OCI-LY1 (cell line): ENCODE measurements around the gene PAH.

Source experiments
- H2AFZ ChIP-seq: fragments of 200-600 bp; sonication (generic), shearing (Covaris generic); 2 replicates; pipeline ENCODE4 v1.6.0; 2014; ENCODE audit warnings: antibody characterized with exemption, mild to moderate bottlenecking, low read length
- H3F3A ChIP-seq: fragments of 200-600 bp; sonication (generic), shearing (Covaris generic); 2 replicates; pipeline ENCODE4 v1.6.0; 2014; ENCODE audit warnings: mild to moderate bottlenecking, antibody characterized with exemption, low read length, moderate library complexity; ENCODE audit not compliant: insufficient read depth
- H3K27ac ChIP-seq: fragments of 200-600 bp; sonication (generic); 2 replicates; pipeline ENCODE4 v1.5.1; 2014; ENCODE audit warnings: low read length, mixed run types, mild to moderate bottlenecking, low read depth; ENCODE audit not compliant: poor library complexity, severe bottlenecking
- H3K27me3 ChIP-seq: fragments of 200-600 bp; sonication (generic); 2 replicates; pipeline ENCODE4 v1.6.0; 2014; ENCODE audit warnings: antibody characterized with exemption, mild to moderate bottlenecking, low read length, moderate library complexity; ENCODE audit not compliant: insufficient read depth
- H3K36me3 ChIP-seq: fragments of 200-600 bp; sonication (generic); 2 replicates; pipeline ENCODE4 v1.6.1; 2014; ENCODE audit warnings: mild to moderate bottlenecking, antibody characterized with exemption, low read length, moderate library complexity, mixed read lengths; ENCODE audit not compliant: insufficient read depth
- H3K4me1 ChIP-seq: fragments of 200-600 bp; sonication (generic); 2 replicates; pipeline ENCODE4 v1.5.1; 2014; ENCODE audit warnings: mild to moderate bottlenecking, low read length, moderate library complexity; ENCODE audit not compliant: insufficient read depth, severe bottlenecking
- H3K4me2 ChIP-seq: fragments of 200-600 bp; sonication (generic), shearing (Covaris generic); 2 replicates; pipeline ENCODE4 v1.6.1; 2014; ENCODE audit warnings: low read length
- H3K4me3 ChIP-seq: fragments of 200-600 bp; sonication (generic); 2 replicates; pipeline ENCODE4 v1.5.1; 2014; ENCODE audit warnings: low read length, low read depth, mild to moderate bottlenecking, mixed read lengths; ENCODE audit not compliant: poor library complexity, severe bottlenecking
- H3K79me2 ChIP-seq: fragments of 200-600 bp; shearing (Covaris generic); 2 replicates; pipeline ENCODE4 v1.6.1; 2016; ENCODE audit warnings: mixed run types, low read length, mixed read lengths; ENCODE audit not compliant: insufficient read depth
- H3K9ac ChIP-seq: fragments of 200-600 bp; sonication (generic), shearing (Covaris generic); 2 replicates; pipeline ENCODE4 v1.6.1; 2014; ENCODE audit warnings: mild to moderate bottlenecking, low read length, mixed read lengths
- H3K9me2 ChIP-seq: fragments of 200-600 bp; sonication (generic), shearing (Covaris generic); 2 replicates; pipeline ENCODE4 v1.6.1; 2014; ENCODE audit warnings: low read depth, mild to moderate bottlenecking, low read length, mixed read lengths
- H3K9me3 ChIP-seq: fragments of 200-600 bp; shearing (Covaris generic); 2 replicates; pipeline ENCODE4 v1.6.1; 2014; ENCODE audit warnings: low read length, mixed read lengths
- H4K20me1 ChIP-seq: fragments of 200-600 bp; sonication (generic), shearing (Covaris generic); 2 replicates; pipeline ENCODE4 v1.6.0; 2016; ENCODE audit warnings: mild to moderate bottlenecking, low read length; ENCODE audit not compliant: insufficient read depth
- EZH2 ChIP-seq: fragments of 200-600 bp; sonication (generic), shearing (Covaris generic); IDR thresholded peaks from 2 replicates; pipeline ENCODE4 v1.8.0; 2017; ENCODE audit warnings: borderline replicate concordance, mixed run types, mild to moderate bottlenecking, antibody characterized with exemption, low read length, moderate library complexity, mixed read lengths
- TF ChIP-seq, protein P1 (sequence below): fragments of 200-600 bp; sonication (generic), shearing (Covaris generic); IDR thresholded peaks from 2 replicates; pipeline ENCODE4 v1.5.1; 2017; ENCODE audit warnings: mild to moderate bottlenecking, antibody characterized with exemption, low read length, moderate library complexity, mixed read lengths

PAH gene

DNA sequence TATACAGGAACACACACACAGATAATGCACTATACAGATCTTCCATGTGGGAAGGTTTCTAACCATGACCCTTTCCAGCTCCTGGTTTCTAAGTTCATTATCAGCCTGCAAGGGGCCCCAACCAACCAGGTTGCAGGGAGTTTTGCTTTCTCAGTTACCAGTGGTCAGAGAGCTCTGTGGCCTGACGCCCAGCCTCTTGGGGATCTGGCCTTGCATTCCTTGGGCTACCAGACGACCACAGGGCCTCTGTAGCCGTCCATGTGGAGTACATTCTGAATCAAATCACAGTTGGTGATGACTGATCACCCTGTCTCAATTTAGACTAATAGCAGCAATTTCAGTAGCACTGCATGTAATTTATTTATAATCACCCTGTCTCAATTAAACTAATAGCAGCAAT is 47.5 kb downstream of the PAH start:
- no peaks in the 10 kb centered on the region for H4K20me1 ChIP-seq
- H3K4me1 ChIP-seq, result no peaks in the 10 kb centered on the region
- H2AFZ ChIP-seq, result no peak overlapping the region
- no peaks in the 10 kb centered on the region for H3K9me2 ChIP-seq
- no peak overlapping the region for H3K4me2 ChIP-seq
- no peak overlapping the region for H3K27ac ChIP-seq
- H3F3A ChIP-seq, result no peaks in the 10 kb centered on the region
- H3K9ac ChIP-seq, result no peak overlapping the region
- no peaks in the 10 kb centered on the region for H3K36me3 ChIP-seq
- H3K9me3 ChIP-seq, result no peaks in the 10 kb centered on the region
- H3K27me3 ChIP-seq, result no peaks in the 10 kb centered on the region
- TF ChIP-seq, protein P1, sequence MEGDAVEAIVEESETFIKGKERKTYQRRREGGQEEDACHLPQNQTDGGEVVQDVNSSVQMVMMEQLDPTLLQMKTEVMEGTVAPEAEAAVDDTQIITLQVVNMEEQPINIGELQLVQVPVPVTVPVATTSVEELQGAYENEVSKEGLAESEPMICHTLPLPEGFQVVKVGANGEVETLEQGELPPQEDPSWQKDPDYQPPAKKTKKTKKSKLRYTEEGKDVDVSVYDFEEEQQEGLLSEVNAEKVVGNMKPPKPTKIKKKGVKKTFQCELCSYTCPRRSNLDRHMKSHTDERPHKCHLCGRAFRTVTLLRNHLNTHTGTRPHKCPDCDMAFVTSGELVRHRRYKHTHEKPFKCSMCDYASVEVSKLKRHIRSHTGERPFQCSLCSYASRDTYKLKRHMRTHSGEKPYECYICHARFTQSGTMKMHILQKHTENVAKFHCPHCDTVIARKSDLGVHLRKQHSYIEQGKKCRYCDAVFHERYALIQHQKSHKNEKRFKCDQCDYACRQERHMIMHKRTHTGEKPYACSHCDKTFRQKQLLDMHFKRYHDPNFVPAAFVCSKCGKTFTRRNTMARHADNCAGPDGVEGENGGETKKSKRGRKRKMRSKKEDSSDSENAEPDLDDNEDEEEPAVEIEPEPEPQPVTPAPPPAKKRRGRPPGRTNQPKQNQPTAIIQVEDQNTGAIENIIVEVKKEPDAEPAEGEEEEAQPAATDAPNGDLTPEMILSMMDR, result no peak
- TF ChIP-seq EZH2, result no peak
- H3K4me3 ChIP-seq, result no peak overlapping the region
- H3K79me2 ChIP-seq, result no peaks in the 10 kb centered on the region

DNA sequence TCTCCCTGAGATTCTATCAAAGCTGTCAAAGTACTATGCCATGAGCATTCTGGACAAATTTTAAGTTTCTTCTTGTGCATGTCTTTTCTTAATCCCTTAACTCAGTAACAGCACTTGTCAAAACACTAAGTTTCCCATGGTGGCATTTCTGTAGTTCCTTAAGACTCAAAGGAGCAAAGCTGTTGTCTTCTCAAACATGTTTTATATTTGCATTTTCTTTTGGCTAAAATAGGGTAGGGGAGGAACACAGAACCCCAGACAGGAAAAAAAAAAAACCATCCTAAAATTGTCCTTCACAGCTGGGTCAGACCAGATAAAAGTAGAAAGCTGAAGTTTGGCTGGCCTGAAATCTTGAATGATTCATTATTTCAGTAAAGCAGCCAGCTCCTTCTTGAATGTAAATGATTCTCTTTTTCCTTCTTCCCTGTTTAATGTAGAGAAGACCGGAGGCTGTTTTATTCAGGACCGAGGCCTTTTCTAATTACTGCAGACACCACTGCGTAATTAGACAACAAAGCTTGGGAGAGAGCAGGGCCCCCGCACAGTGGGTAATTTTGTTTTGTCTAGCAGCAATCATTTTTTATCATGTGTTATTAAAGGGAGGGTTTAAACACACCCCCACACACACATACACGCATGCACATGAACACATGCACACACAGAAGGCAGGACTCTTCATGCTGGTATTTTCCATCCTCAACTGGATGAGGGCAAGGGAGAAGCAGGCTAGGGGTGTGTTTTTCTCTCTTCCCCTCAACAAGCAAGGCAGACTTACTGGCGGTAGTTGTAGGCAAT is 51.0 kb downstream of the PAH start:
- Histone ChIP-seq H3K79me2 (no peaks in the 10 kb centered on the region), H4K20me1 (no peaks in the 10 kb centered on the region), H3K9me3 (no peaks in the 10 kb centered on the region), H3K4me1 (no peaks in the 10 kb centered on the region), H3K9ac (no peak overlapping the region), H3K36me3 (no peaks in the 10 kb centered on the region), H3K4me2 (no peak overlapping the region), H2AFZ (no peak overlapping the region), H3K9me2 (no peaks in the 10 kb centered on the region), H3K27ac (no peak overlapping the region), H3F3A (no peaks in the 10 kb centered on the region), H3K4me3 (no peak overlapping the region), H3K27me3 (no peaks in the 10 kb centered on the region)
- TF ChIP-seq, protein P1, result no peak
- TF ChIP-seq EZH2, result no peak

DNA sequence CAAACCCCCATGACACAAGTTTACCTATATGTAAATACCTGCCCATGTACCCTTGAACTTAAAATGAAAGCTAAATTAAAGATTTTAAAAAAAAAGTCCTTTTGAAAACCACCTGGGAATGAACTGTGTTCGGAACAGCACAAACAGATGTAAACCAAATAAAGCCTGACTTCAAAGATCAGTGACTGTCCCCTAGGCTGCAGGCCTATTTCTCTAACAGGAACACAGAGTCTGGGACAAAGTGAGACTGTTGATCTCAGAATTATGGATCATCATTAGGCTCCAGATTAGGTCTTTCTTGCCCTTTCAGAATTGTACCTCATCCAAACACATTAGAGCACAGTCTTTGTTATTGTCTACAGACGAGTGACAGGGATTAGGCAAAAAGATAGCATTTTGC is 54.6 kb downstream of the PAH start:
- no peak overlapping the region for H3K9ac ChIP-seq
- no peak for TF ChIP-seq EZH2
- TF ChIP-seq, protein P1, result no peak
- no peak overlapping the region for H3K27ac ChIP-seq
- no peak overlapping the region for H2AFZ ChIP-seq
- H3K4me1 ChIP-seq, result no peaks in the 10 kb centered on the region
- H3K4me3 ChIP-seq, result no peak overlapping the region
- H3K9me2 ChIP-seq, result no peaks in the 10 kb centered on the region
- H3K36me3 ChIP-seq, result no peaks in the 10 kb centered on the region
- H3K4me2 ChIP-seq, result no peak overlapping the region
- no peaks in the 10 kb centered on the region for H4K20me1 ChIP-seq
- no peaks in the 10 kb centered on the region for H3K9me3 ChIP-seq
- H3K27me3 ChIP-seq, result no peaks in the 10 kb centered on the region
- H3K79me2 ChIP-seq, result no peaks in the 10 kb centered on the region
- H3F3A ChIP-seq, result no peaks in the 10 kb centered on the region
